ENCODE results near the gene RNF208.
"Not testable (repeated sequence)": the region's sequence is repeated elsewhere in the genome, so short reads cannot be mapped to it uniquely, and the experiment has no call there.

GRCh38 chr9:137243266-137243625, 21.2 kb upstream of the RNF208 start:
- not testable (repeated sequence) for TF ChIP-seq CTCF, POLR2A (IDR thresholded peaks at IDR 0.05)
